ENCODE data around the gene EFHC1. TPM values are rescaled to one million over a fixed set of nuclear protein-coding genes. Genes with fewer than 3 reads are reported as not detected.

Gene EFHC1
- total and polyA plus RNA-seq, 2 donors (not counting 1 experiment from before 2014, with no cell fraction given) = 19.4 to 34.8 TPM

GRCh38 chr6:52570291-52570700, 150.2 kb downstream of the EFHC1 start:
- ChIA-PET CTCF (no interaction called here), POLR2A (no interaction called here)
- TF ChIP-seq EZH2 (IDR thresholded peaks at IDR 0.05; ENCODE audit: borderline replicate concordance, insufficient read depth, low read depth, low read length, poor library complexity, severe bottlenecking) (no peak), CTCF (IDR thresholded peaks at IDR 0.05) (no peak)
- Mint-ChIP-seq H3K27ac (no peak overlapping the region), H3K27me3 (no peaks in the 10 kb centered on the region), H3K4me3 (no peak overlapping the region), H3K4me1 (peaks cover 62% of the 10 kb centered on the region), H3K9me3 (ENCODE audit: insufficient read depth) (no peaks in the 10 kb centered on the region)
- no peak overlapping the region for H3K27ac ChIP-seq (ENCODE audit: low read length in 2 of 2)
- H3K4me1 ChIP-seq (ENCODE audit: control insufficient read depth in 2 of 2, insufficient read depth in 2 of 2, low read length in 2 of 2) = peaks cover 15 to 27% of the 10 kb centered on the region in 2 donors
- no peaks in the 10 kb centered on the region for H3K27me3 ChIP-seq (replicated peaks in 1 of 4; ENCODE audit: control extremely low read depth in 1 of 4, control insufficient read depth in 3 of 4, insufficient read depth in 4 of 4, low read length in 3 of 4)
- H3K79me2 ChIP-seq (ENCODE audit: control insufficient read depth, insufficient read depth, low read length) = peaks cover 92% of the 10 kb centered on the region
- no peak overlapping the region for H3K4me2 ChIP-seq (replicated peaks; ENCODE audit: low read depth, low read length, poor library complexity, severe bottlenecking)
- intact Hi-C loops (cut with micrococcal nuclease) = no loop called here
- H4K20me1 ChIP-seq (ENCODE audit: control insufficient read depth, insufficient read depth, low read length, poor library complexity, severe bottlenecking) = peaks cover 36% of the 10 kb centered on the region
- ATAC-seq (ENCODE audit: low read depth) (no peak), DNase-seq (no peak)
- no peak overlapping the region for H3K9ac ChIP-seq (ENCODE audit: low read length)
- no peak overlapping the region for H3K4me3 ChIP-seq (ENCODE audit: control extremely low read depth in 1 of 5, extremely low read depth in 1 of 5, insufficient read depth in 1 of 5, low read depth in 2 of 5, low read length in 4 of 5)
- 99% methylated on average over 7 of the region's 8 CpGs for WGBS (ENCODE audit: insufficient coverage)
- no peak overlapping the region for H2AFZ ChIP-seq (ENCODE audit: insufficient read depth, low read depth, low read length, poor library complexity, severe bottlenecking)
- no peaks in the 10 kb centered on the region for H3K9me3 ChIP-seq (ENCODE audit: control extremely low read depth in 1 of 3, control insufficient read depth in 2 of 3, insufficient read depth in 1 of 3, low read length in 2 of 3)
- peaks cover 0 to 6% of the 10 kb centered on the region in 2 experiments for H3K36me3 ChIP-seq (replicated peaks in 1 of 2; ENCODE audit: control extremely low read depth in 1 of 2, control insufficient read depth in 1 of 2, extremely low read depth in 1 of 2, insufficient read depth in 2 of 2, low read length in 1 of 2)

GRCh38 chr6:52571099-52571755, 151.1 kb downstream of the EFHC1 start:
- Histone ChIP-seq H3K4me1 (ENCODE audit: control insufficient read depth in 2 of 2, insufficient read depth in 2 of 2, low read length in 2 of 2) (peaks cover 24 to 33% of the 10 kb centered on the region in 2 donors), H3K36me3 (replicated peaks in 1 of 2; ENCODE audit: control extremely low read depth in 1 of 2, control insufficient read depth in 1 of 2, extremely low read depth in 1 of 2, insufficient read depth in 2 of 2, low read length in 1 of 2) (peaks cover 0 to 6% of the 10 kb centered on the region in 2 experiments), H3K9me3 (ENCODE audit: control extremely low read depth in 1 of 3, control insufficient read depth in 2 of 3, insufficient read depth in 1 of 3, low read length in 2 of 3) (no peaks in the 10 kb centered on the region), H3K27me3 (replicated peaks in 1 of 4; ENCODE audit: control extremely low read depth in 1 of 4, control insufficient read depth in 3 of 4, insufficient read depth in 4 of 4, low read length in 3 of 4) (no peaks in the 10 kb centered on the region), H3K27ac (ENCODE audit: low read length in 2 of 2) (no peak overlapping the region), H3K4me3 (ENCODE audit: control extremely low read depth in 1 of 5, extremely low read depth in 1 of 5, insufficient read depth in 1 of 5, low read depth in 2 of 5, low read length in 4 of 5) (no peak overlapping the region), H3K79me2 (ENCODE audit: control insufficient read depth, insufficient read depth, low read length) (peaks cover 92% of the 10 kb centered on the region), H2AFZ (ENCODE audit: insufficient read depth, low read depth, low read length, poor library complexity, severe bottlenecking) (no peak overlapping the region), H3K9ac (ENCODE audit: low read length) (no peak overlapping the region), H3K4me2 (replicated peaks; ENCODE audit: low read depth, low read length, poor library complexity, severe bottlenecking) (no peak overlapping the region), H4K20me1 (ENCODE audit: control insufficient read depth, insufficient read depth, low read length, poor library complexity, severe bottlenecking) (peaks cover 40% of the 10 kb centered on the region)
- ATAC-seq (ENCODE audit: low read depth) = no peak
- 98% methylated on average over 7 of the region's 10 CpGs for WGBS (ENCODE audit: insufficient coverage)
- TF ChIP-seq EZH2 (IDR thresholded peaks at IDR 0.05; ENCODE audit: borderline replicate concordance, insufficient read depth, low read depth, low read length, poor library complexity, severe bottlenecking) (no peak), CTCF (IDR thresholded peaks at IDR 0.05) (no peak)
- Mint-ChIP-seq H3K27ac (no peak overlapping the region), H3K4me3 (no peak overlapping the region), H3K9me3 (ENCODE audit: insufficient read depth) (no peaks in the 10 kb centered on the region), H3K27me3 (no peaks in the 10 kb centered on the region), H3K4me1 (peaks cover 63% of the 10 kb centered on the region)
- DNase-seq = no peak
- ChIA-PET POLR2A (interaction anchor here (0.6 kb wide), 1 partner anchor 414 kb away, joined by 6 read pairs; no protein-coding TSS in a partner anchor), CTCF (interaction anchor here (0.6 kb wide), 2 partner anchors 165 to 603 kb away, joined by 3 read pairs; no protein-coding TSS in a partner anchor)
- intact Hi-C loops (cut with micrococcal nuclease) = no loop called here

All from B cell (primary cell).